Loucy (cell line): ENCODE results near the gene MACROH2A2.

Experiments used
- H2AFZ ChIP-seq: fragments of 200-600 bp; sonication (generic); 2 replicates; pipeline ENCODE4 v1.6.0; 2016; ENCODE audit warnings: antibody characterized with exemption, mild to moderate bottlenecking, low read length, moderate library complexity
- H3F3A ChIP-seq: fragments of 200-600 bp; 2 replicates; pipeline ENCODE4 v1.6.0; 2016; ENCODE audit warnings: antibody characterized with exemption, low read depth, mild to moderate bottlenecking
- H3K27me3 ChIP-seq: fragments of 200-600 bp; sonication (generic); 2 replicates; pipeline ENCODE4 v1.6.1; 2014; ENCODE audit warnings: low read length, mild to moderate bottlenecking; ENCODE audit not compliant: insufficient read depth, poor library complexity, severe bottlenecking
- H3K36me3 ChIP-seq: fragments of 200-600 bp; sonication (generic); 2 replicates; pipeline ENCODE4 v1.6.1; 2016; ENCODE audit warnings: low read length; ENCODE audit not compliant: insufficient read depth
- H3K4me1 ChIP-seq: fragments of 200-600 bp; sonication (generic); 2 replicates; pipeline ENCODE4 v1.5.1; 2014; ENCODE audit warnings: low read length, mild to moderate bottlenecking; ENCODE audit not compliant: insufficient read depth, poor library complexity, severe bottlenecking
- H3K4me2 ChIP-seq: fragments of 200-600 bp; sonication (generic); 2 replicates; pipeline ENCODE4 v1.6.0; 2014; ENCODE audit warnings: antibody characterized with exemption, low read length, low read depth, mild to moderate bottlenecking; ENCODE audit not compliant: poor library complexity, severe bottlenecking
- H3K4me3 ChIP-seq: fragments of 200-600 bp; sonication (generic); 2 replicates; pipeline ENCODE4 v1.5.1; 2014; ENCODE audit warnings: low read length, mild to moderate bottlenecking, mixed read lengths; ENCODE audit not compliant: poor library complexity, severe bottlenecking
- H3K79me2 ChIP-seq: fragments of 200-600 bp; sonication (generic); 2 replicates; pipeline ENCODE4 v1.6.1; 2014; ENCODE audit warnings: low read length; ENCODE audit not compliant: insufficient read depth
- H3K9ac ChIP-seq: fragments of 200-600 bp; sonication (generic); 2 replicates; pipeline ENCODE4 v1.6.0; 2014; ENCODE audit warnings: mild to moderate bottlenecking, low read depth, low read length, moderate library complexity; ENCODE audit not compliant: poor library complexity, severe bottlenecking
- H3K9me2 ChIP-seq: fragments of 200-600 bp; sonication (generic); replicated peaks from 2 replicates; pipeline ENCODE4 v1.6.1; 2016; ENCODE audit warnings: low read depth, low read length, mixed read lengths
- H3K9me3 ChIP-seq: fragments of 200-600 bp; sonication (generic); 2 replicates; pipeline ENCODE4 v1.6.1; 2014; ENCODE audit warnings: mild to moderate bottlenecking, antibody characterized with exemption, low read length, low read depth; ENCODE audit not compliant: insufficient read depth
- H4K20me1 ChIP-seq: fragments of 200-600 bp; sonication (generic); 2 replicates; pipeline ENCODE4 v1.6.0; 2014; ENCODE audit warnings: antibody characterized with exemption, low read length, mild to moderate bottlenecking; ENCODE audit not compliant: insufficient read depth, poor library complexity, severe bottlenecking
- EZH2phosphoT487 ChIP-seq: fragments of 200-600 bp; IDR thresholded peaks from 2 replicates; pipeline ENCODE4 v1.6.1; 2018; ENCODE audit warnings: antibody characterized with exemption, mild to moderate bottlenecking, moderate library complexity, borderline replicate concordance
- TF ChIP-seq, protein P1 (sequence below): fragments of 200-600 bp; sonication (generic); conservative IDR thresholded peaks from 2 replicates; pipeline ENCODE4 v1.5.1; 2014; ENCODE audit warnings: mild to moderate bottlenecking, antibody characterized with exemption, low read length

MACROH2A2 gene

GRCh38 chr10:70052462-70053217 lies at the start of gene MACROH2A2:
Gene MACROH2A2, plus strand, starts transcription at chr10:70052846. Its CDS starts 22,813 bp downstream, at chr10:70075659.
- Histone ChIP-seq H3K9ac (peak within 1 kb of the TSS; percentile 88), H3F3A (no peaks in the 10 kb centered on the region), H2AFZ (peak within 1 kb of the TSS; percentile 86), H3K27me3 (no peaks in the 10 kb centered on the region), H3K4me2 (peak within 1 kb of the TSS; percentile 69), H3K79me2 (peaks cover 19% of the 10 kb centered on the region; the same call in 1 of the 2 replicates), H4K20me1 (no peaks in the 10 kb centered on the region), H3K9me2 (no peaks in the 10 kb centered on the region), H3K4me1 (peaks cover 11% of the 10 kb centered on the region), H3K36me3 (no peaks in the 10 kb centered on the region), H3K4me3 (peak within 1 kb of the TSS; percentile 85), H3K9me3 (no peaks in the 10 kb centered on the region)
- TF ChIP-seq, protein P1, sequence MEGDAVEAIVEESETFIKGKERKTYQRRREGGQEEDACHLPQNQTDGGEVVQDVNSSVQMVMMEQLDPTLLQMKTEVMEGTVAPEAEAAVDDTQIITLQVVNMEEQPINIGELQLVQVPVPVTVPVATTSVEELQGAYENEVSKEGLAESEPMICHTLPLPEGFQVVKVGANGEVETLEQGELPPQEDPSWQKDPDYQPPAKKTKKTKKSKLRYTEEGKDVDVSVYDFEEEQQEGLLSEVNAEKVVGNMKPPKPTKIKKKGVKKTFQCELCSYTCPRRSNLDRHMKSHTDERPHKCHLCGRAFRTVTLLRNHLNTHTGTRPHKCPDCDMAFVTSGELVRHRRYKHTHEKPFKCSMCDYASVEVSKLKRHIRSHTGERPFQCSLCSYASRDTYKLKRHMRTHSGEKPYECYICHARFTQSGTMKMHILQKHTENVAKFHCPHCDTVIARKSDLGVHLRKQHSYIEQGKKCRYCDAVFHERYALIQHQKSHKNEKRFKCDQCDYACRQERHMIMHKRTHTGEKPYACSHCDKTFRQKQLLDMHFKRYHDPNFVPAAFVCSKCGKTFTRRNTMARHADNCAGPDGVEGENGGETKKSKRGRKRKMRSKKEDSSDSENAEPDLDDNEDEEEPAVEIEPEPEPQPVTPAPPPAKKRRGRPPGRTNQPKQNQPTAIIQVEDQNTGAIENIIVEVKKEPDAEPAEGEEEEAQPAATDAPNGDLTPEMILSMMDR: peak; percentile 24; the same call in 1 of the 2 replicates
- no peak for TF ChIP-seq EZH2phosphoT487

- H2AFZ ChIP-seq: no peak overlapping the region
Measured at GRCh38 chr10:70007116-70007820, 45.4 kb upstream of the MACROH2A2 start.

DNA sequence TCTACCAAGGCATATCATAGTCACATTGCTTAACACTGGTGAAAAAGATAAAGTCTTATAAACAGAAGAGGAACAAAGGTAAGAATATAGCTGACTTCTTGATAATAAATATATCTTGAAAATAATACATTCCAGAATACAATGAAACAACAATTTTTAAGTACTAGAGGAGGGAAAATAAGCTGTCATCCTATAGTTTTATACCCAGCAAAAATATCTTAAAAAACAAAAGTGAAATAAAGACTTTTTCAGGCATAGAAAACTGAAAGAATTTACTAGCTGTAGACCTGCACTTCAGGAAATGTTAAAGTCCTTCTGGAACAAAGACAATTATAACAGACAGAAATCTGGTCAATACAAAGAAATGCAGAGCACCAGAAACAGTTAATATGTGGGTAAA lies 21.4 kb upstream of the MACROH2A2 start:
- H3K9me2 ChIP-seq: no peaks in the 10 kb centered on the region

More at GRCh38 chr10:70007116-70007820, 45.4 kb upstream of the MACROH2A2 start:
- H3K36me3 ChIP-seq: no peaks in the 10 kb centered on the region
- H3K9ac ChIP-seq: no peak overlapping the region
- no peaks in the 10 kb centered on the region for H4K20me1 ChIP-seq
- H3K9me3 ChIP-seq: no peaks in the 10 kb centered on the region
- TF ChIP-seq EZH2phosphoT487: no peak
- TF ChIP-seq, protein P1: no peak
- H3K4me2 ChIP-seq: no peak overlapping the region
- no peaks in the 10 kb centered on the region for H3F3A ChIP-seq
- H3K4me3 ChIP-seq: no peak overlapping the region
- no peaks in the 10 kb centered on the region for H3K4me1 ChIP-seq
- no peaks in the 10 kb centered on the region for H3K79me2 ChIP-seq
- H3K27me3 ChIP-seq: peaks cover 7% of the 10 kb centered on the region
- no peaks in the 10 kb centered on the region for H3K9me2 ChIP-seq

More for the DNA sequence above, 21.4 kb upstream of the MACROH2A2 start:
- H2AFZ ChIP-seq: no peak overlapping the region
- peaks cover 7% of the 10 kb centered on the region; the same call in 1 of the 2 replicates for H3K9me3 ChIP-seq
- no peak overlapping the region for H3K4me3 ChIP-seq
- no peaks in the 10 kb centered on the region for H4K20me1 ChIP-seq
- H3K4me2 ChIP-seq: no peak overlapping the region
- no peaks in the 10 kb centered on the region for H3F3A ChIP-seq
- H3K4me1 ChIP-seq: no peaks in the 10 kb centered on the region
- H3K79me2 ChIP-seq: no peaks in the 10 kb centered on the region
- no peaks in the 10 kb centered on the region for H3K36me3 ChIP-seq
- no peak overlapping the region for H3K9ac ChIP-seq
- no peak for TF ChIP-seq EZH2phosphoT487
- TF ChIP-seq, protein P1: no peak
- H3K27me3 ChIP-seq: peaks cover 1% of the 10 kb centered on the region
